Lower leg skin (tissue), 3 donors: Measurements from ENCODE around the gene HTR7.

ENCODE experiments used
- POLR2A ChIP-seq, 2 donors: fragments of 450-650 bp; IDR thresholded peaks; one replicate each; pipeline ENCODE4 v1.6.1; 2016 to 2017; ENCODE audit warnings: antibody characterized with exemption in 2 of 2, mild to moderate bottlenecking in 1 of 2, moderate library complexity in 1 of 2
- TF ChIP-seq, protein P1 (sequence below), 3 donors: fragments of 450-650 bp; IDR thresholded peaks; one replicate each; pipeline ENCODE4 v1.5.1; 2016; ENCODE audit warnings: antibody characterized with exemption in 3 of 3, mild to moderate bottlenecking in 3 of 3, moderate library complexity in 2 of 3

DNA sequence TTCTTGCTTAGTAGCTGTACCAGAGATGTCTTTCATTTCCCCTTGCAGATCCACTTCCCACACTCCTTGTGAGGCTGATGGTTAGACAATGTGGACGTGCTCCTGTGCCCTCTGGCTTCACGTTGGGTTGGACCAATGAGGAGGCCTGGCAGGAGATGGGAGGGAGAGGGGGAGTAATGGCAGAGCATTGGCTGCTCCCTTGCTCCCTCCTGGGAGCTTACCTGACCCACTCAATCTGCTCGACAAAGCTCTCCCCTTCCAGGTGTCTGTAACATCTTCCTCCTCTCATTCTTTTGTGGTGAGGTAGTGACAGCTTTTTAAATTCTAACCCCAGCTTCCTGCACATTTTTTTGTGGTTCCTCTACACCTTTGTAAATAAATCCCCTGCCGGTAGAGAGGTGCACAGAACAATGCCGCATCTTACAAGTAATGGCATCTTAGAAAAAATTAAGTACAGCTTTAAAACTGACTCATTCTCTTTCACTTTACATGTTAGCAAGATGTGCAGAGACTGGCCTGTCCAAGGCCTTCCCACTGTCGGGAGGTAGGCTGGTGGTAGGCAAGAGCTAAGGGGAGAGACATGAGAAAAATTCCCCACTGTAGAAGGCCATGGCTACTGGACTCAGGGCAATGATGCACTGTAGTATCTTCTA lies 134.3 kb downstream of the HTR7 start:
- TF ChIP-seq, protein P1, sequence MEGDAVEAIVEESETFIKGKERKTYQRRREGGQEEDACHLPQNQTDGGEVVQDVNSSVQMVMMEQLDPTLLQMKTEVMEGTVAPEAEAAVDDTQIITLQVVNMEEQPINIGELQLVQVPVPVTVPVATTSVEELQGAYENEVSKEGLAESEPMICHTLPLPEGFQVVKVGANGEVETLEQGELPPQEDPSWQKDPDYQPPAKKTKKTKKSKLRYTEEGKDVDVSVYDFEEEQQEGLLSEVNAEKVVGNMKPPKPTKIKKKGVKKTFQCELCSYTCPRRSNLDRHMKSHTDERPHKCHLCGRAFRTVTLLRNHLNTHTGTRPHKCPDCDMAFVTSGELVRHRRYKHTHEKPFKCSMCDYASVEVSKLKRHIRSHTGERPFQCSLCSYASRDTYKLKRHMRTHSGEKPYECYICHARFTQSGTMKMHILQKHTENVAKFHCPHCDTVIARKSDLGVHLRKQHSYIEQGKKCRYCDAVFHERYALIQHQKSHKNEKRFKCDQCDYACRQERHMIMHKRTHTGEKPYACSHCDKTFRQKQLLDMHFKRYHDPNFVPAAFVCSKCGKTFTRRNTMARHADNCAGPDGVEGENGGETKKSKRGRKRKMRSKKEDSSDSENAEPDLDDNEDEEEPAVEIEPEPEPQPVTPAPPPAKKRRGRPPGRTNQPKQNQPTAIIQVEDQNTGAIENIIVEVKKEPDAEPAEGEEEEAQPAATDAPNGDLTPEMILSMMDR (IDR thresholded peaks at IDR 0.05): no peak
- TF ChIP-seq POLR2A (IDR thresholded peaks at IDR 0.05): no peak
